ENCODE data around the gene SSH3. TPM values are rescaled to one million over a fixed set of nuclear protein-coding genes. Genes with fewer than 3 reads are reported as not detected.

SSH3 gene
- total RNA-seq, 1 donor from 2014 or later, result 7.3 TPM

GRCh38 chr11:67293090-67293489, 10.2 kb upstream of the SSH3 start:
- Mint-ChIP-seq H3K36me3 (ENCODE audit: low read depth, unreplicated experiment) (peaks cover 34% of the 10 kb centered on the region), H3K27ac (ENCODE audit: unreplicated experiment) (no peak overlapping the region), H3K4me1 (ENCODE audit: unreplicated experiment) (peaks cover 8% of the 10 kb centered on the region), H3K4me3 (ENCODE audit: unreplicated experiment) (no peak overlapping the region), H3K9me3 (ENCODE audit: unreplicated experiment) (no peaks in the 10 kb centered on the region), H3K27me3 (ENCODE audit: unreplicated experiment) (peaks cover 20% of the 10 kb centered on the region)
- DNase-seq (ENCODE audit: low spot score), result no peak
- TF ChIP-seq CTCF (IDR thresholded peaks at IDR 0.05; ENCODE audit: unreplicated experiment), result no peak

- peak overlapping the region; percentile 72 for H3K4me3 Mint-ChIP-seq (ENCODE audit: unreplicated experiment)
- no peak overlapping the region for H3K27ac Mint-ChIP-seq (ENCODE audit: unreplicated experiment)
- H3K9me3 Mint-ChIP-seq (ENCODE audit: unreplicated experiment), result no peaks in the 10 kb centered on the region
- no peak for DNase-seq (ENCODE audit: low spot score)
- H3K27me3 Mint-ChIP-seq (ENCODE audit: unreplicated experiment), result peaks cover 19% of the 10 kb centered on the region
- TF ChIP-seq CTCF (IDR thresholded peaks at IDR 0.05; ENCODE audit: unreplicated experiment), result no peak
- H3K4me1 Mint-ChIP-seq (ENCODE audit: unreplicated experiment), result peaks cover 4% of the 10 kb centered on the region
- H3K36me3 Mint-ChIP-seq (ENCODE audit: low read depth, unreplicated experiment), result peaks cover 41% of the 10 kb centered on the region
Observed at GRCh38 chr11:67295846-67296245, 7.5 kb upstream of the SSH3 start.

- peaks cover 16% of the 10 kb centered on the region for H3K27me3 Mint-ChIP-seq (ENCODE audit: unreplicated experiment)
- H3K36me3 Mint-ChIP-seq (ENCODE audit: low read depth, unreplicated experiment), result peaks cover 27% of the 10 kb centered on the region
- no peaks in the 10 kb centered on the region for H3K9me3 Mint-ChIP-seq (ENCODE audit: unreplicated experiment)
- H3K4me1 Mint-ChIP-seq (ENCODE audit: unreplicated experiment), result peaks cover 7% of the 10 kb centered on the region
- no peak overlapping the region for H3K27ac Mint-ChIP-seq (ENCODE audit: unreplicated experiment)
- no peak for TF ChIP-seq CTCF (IDR thresholded peaks at IDR 0.05; ENCODE audit: unreplicated experiment)
- H3K4me3 Mint-ChIP-seq (ENCODE audit: unreplicated experiment), result peak overlapping the region; percentile 54
- DNase-seq (ENCODE audit: low spot score), result no peak
Observed at GRCh38 chr11:67298786-67299185, 4.5 kb upstream of the SSH3 start.

DNA sequence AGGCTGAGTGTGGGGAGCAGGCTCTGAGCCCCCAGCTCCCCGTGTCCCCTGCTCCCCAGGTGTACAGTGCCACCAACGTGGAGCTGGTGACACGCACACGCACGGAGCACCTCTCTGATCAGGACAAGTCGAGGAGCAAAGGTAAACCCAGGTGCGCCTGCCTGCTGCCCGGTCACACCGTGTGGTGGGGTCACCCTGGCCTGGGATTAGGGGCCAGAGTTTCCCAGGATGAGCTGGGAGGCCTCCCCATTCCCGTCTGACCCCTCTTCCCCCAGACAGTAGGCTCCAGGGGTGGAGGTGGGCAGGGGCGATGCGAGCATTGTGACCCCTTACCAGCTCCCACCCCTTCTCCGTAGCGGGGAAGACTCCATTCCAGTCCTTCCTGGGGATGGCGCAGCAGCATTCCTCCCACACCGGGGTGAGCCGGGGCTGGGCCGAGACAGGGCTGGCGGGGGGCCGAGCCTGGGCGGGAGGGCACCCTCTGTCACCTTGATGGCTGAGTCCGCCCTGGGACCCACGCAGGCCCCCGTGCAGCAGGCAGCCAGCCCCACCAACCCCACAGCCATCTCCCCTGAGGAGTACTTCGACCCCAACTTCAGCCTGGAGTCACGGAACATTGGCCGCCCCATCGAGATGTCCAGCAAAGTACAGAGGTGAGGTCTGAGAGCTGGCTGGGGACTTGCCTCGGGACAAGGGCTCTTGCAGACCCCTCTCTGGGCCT, 3.7 kb upstream of the SSH3 start:
- no peak for TF ChIP-seq CTCF (IDR thresholded peaks at IDR 0.05; ENCODE audit: unreplicated experiment)
- no peak overlapping the region for H3K27ac Mint-ChIP-seq (ENCODE audit: unreplicated experiment)
- peaks cover 16% of the 10 kb centered on the region for H3K27me3 Mint-ChIP-seq (ENCODE audit: unreplicated experiment)
- no peaks in the 10 kb centered on the region for H3K9me3 Mint-ChIP-seq (ENCODE audit: unreplicated experiment)
- no peak for DNase-seq (ENCODE audit: low spot score)
- no peak overlapping the region for H3K4me3 Mint-ChIP-seq (ENCODE audit: unreplicated experiment)
- peaks cover 7% of the 10 kb centered on the region for H3K4me1 Mint-ChIP-seq (ENCODE audit: unreplicated experiment)
- peaks cover 23% of the 10 kb centered on the region for H3K36me3 Mint-ChIP-seq (ENCODE audit: low read depth, unreplicated experiment)

GRCh38 chr11:67300256-67300755, 3.0 kb upstream of the SSH3 start:
- H3K36me3 Mint-ChIP-seq (ENCODE audit: low read depth, unreplicated experiment), result peaks cover 23% of the 10 kb centered on the region
- no peaks in the 10 kb centered on the region for H3K9me3 Mint-ChIP-seq (ENCODE audit: unreplicated experiment)
- H3K4me3 Mint-ChIP-seq (ENCODE audit: unreplicated experiment), result no peak overlapping the region
- no peak for DNase-seq (ENCODE audit: low spot score)
- no peak for TF ChIP-seq CTCF (IDR thresholded peaks at IDR 0.05; ENCODE audit: unreplicated experiment)
- peaks cover 16% of the 10 kb centered on the region for H3K27me3 Mint-ChIP-seq (ENCODE audit: unreplicated experiment)
- peaks cover 7% of the 10 kb centered on the region for H3K4me1 Mint-ChIP-seq (ENCODE audit: unreplicated experiment)
- no peak overlapping the region for H3K27ac Mint-ChIP-seq (ENCODE audit: unreplicated experiment)

Data from endothelial cell (in vitro differentiated cells).